ENCODE data around the gene OAT. TPM values are rescaled to one million over a fixed set of nuclear protein-coding genes. Genes with fewer than 3 reads are reported as not detected.

Gene OAT
- total RNA-seq, 2 donors from 2014 or later = 22.8 to 40.9 TPM

GRCh38 chr10:124378271-124378670 lies 40.5 kb downstream of the OAT start:
- 55 to 65% methylated on average over 6 to 7 of the region's 7 CpGs for WGBS, 2 donors
- Histone ChIP-seq H3K4me3 (no peak overlapping the region), H3K27me3 (no peaks in the 10 kb centered on the region), H3K4me1 (no peaks in the 10 kb centered on the region), H3K27ac (no peak overlapping the region), H3K9me3 (no peaks in the 10 kb centered on the region), H3K36me3 (replicated peaks in 1 of 2; ENCODE audit: insufficient read depth in 1 of 2, low read depth in 2 of 2) (no peaks in the 10 kb centered on the region)
- DNase-seq = no peak
- intact Hi-C loops (cut with DNase I) = no loop called here
- ATAC-seq = no peak
- TF ChIP-seq POLR2A (IDR thresholded peaks at IDR 0.05) = no peak

DNA sequence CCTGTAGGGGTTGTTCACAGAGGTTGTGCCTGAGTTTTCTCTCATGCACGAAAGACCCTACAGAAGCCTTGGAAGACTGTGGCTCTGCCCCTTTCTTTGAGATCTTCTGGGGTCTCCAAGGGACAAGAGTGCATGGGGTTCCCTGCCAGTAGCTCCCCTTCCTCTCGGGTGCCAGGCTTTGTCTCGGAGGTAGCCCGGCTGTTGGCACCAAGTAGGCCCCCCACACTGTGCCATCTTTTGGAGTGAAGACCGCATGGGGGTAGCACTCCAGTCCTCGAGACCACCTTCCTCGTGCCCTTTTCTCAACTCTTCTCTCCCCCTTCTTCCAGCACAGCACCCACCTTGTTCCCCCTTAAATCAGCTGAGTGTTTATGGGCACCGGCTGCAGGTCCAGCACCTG lies 41.6 kb downstream of the OAT start:
- H3K27me3 ChIP-seq = no peaks in the 10 kb centered on the region
- DNase-seq (no peak), ATAC-seq (no peak)
- TF ChIP-seq, protein P1, sequence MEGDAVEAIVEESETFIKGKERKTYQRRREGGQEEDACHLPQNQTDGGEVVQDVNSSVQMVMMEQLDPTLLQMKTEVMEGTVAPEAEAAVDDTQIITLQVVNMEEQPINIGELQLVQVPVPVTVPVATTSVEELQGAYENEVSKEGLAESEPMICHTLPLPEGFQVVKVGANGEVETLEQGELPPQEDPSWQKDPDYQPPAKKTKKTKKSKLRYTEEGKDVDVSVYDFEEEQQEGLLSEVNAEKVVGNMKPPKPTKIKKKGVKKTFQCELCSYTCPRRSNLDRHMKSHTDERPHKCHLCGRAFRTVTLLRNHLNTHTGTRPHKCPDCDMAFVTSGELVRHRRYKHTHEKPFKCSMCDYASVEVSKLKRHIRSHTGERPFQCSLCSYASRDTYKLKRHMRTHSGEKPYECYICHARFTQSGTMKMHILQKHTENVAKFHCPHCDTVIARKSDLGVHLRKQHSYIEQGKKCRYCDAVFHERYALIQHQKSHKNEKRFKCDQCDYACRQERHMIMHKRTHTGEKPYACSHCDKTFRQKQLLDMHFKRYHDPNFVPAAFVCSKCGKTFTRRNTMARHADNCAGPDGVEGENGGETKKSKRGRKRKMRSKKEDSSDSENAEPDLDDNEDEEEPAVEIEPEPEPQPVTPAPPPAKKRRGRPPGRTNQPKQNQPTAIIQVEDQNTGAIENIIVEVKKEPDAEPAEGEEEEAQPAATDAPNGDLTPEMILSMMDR (IDR thresholded peaks at IDR 0.05) = no peak
- no peak for TF ChIP-seq POLR2A (IDR thresholded peaks at IDR 0.05)
- no peaks in the 10 kb centered on the region for H3K9me3 ChIP-seq
- 63 to 72% methylated on average over 7 to 8 of the region's 8 CpGs for WGBS, 2 donors
- intact Hi-C loops (cut with DNase I) = no loop called here
- H3K27ac ChIP-seq = no peak overlapping the region
- H3K4me3 ChIP-seq = no peak overlapping the region
- H3K4me1 ChIP-seq = no peaks in the 10 kb centered on the region
- no peaks in the 10 kb centered on the region for H3K36me3 ChIP-seq (replicated peaks in 1 of 2; ENCODE audit: insufficient read depth in 1 of 2, low read depth in 2 of 2)

DNA sequence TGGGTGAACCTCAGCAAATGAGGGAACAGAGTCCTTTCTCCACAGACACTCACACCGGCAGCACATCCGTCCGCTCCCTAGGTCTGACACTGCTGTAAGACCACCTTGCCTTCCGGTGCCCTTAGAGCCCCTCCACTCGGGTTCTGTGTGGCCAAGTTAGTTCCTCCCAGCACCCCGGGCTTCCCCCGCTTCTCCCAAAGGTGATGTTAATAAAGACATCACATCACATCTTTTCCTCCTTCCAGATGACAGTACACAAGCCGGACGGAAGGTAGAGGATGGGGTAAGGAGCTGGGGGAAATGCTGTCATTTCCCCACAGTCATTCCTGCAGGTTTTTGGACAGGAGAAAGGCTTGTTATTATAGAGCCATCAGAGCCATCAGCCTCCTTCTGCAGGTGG lies 42.3 kb downstream of the OAT start:
- TF ChIP-seq, protein P1 (IDR thresholded peaks at IDR 0.05) = no peak
- no peak for TF ChIP-seq POLR2A (IDR thresholded peaks at IDR 0.05)
- intact Hi-C loops (cut with DNase I) = no loop called here
- Histone ChIP-seq H3K4me1 (no peaks in the 10 kb centered on the region), H3K9me3 (no peaks in the 10 kb centered on the region), H3K27ac (no peak overlapping the region), H3K27me3 (no peaks in the 10 kb centered on the region), H3K4me3 (no peak overlapping the region), H3K36me3 (replicated peaks in 1 of 2; ENCODE audit: insufficient read depth in 1 of 2, low read depth in 2 of 2) (no peaks in the 10 kb centered on the region)
- ATAC-seq = no peak
- WGBS, 2 donors = 68 to 84% methylated on average over 9 of the region's 9 CpGs
- DNase-seq = no peak

GRCh38 chr10:124375691-124376090 lies 43.0 kb downstream of the OAT start:
- Histone ChIP-seq H3K27me3 (no peaks in the 10 kb centered on the region), H3K36me3 (replicated peaks in 1 of 2; ENCODE audit: insufficient read depth in 1 of 2, low read depth in 2 of 2) (no peaks in the 10 kb centered on the region), H3K9me3 (no peaks in the 10 kb centered on the region), H3K27ac (no peak overlapping the region), H3K4me3 (no peak overlapping the region), H3K4me1 (no peaks in the 10 kb centered on the region)
- no peak for DNase-seq
- WGBS, 2 donors = 76 to 80% methylated on average over 7 to 11 of the region's 11 CpGs
- intact Hi-C loops (cut with DNase I) = no loop called here
- ATAC-seq = no peak
- TF ChIP-seq, protein P1 (IDR thresholded peaks at IDR 0.05) = no peak
- no peak for TF ChIP-seq POLR2A (IDR thresholded peaks at IDR 0.05)

- WGBS, 2 donors = 84% methylated on average over 5 of the region's 5 CpGs; no CpG with 5 or more reads in 1 of the 2 donors
- Histone ChIP-seq H3K27me3 (no peaks in the 10 kb centered on the region), H3K4me1 (no peaks in the 10 kb centered on the region), H3K9me3 (no peaks in the 10 kb centered on the region), H3K4me3 (no peak overlapping the region), H3K27ac (no peak overlapping the region), H3K36me3 (replicated peaks in 1 of 2; ENCODE audit: insufficient read depth in 1 of 2, low read depth in 2 of 2) (no peaks in the 10 kb centered on the region)
- TF ChIP-seq, protein P1 (IDR thresholded peaks at IDR 0.05) = no peak
- no peak for TF ChIP-seq POLR2A (IDR thresholded peaks at IDR 0.05)
- no peak for ATAC-seq
- no peak for DNase-seq
- intact Hi-C loops (cut with DNase I) = no loop called here
Observed at GRCh38 chr10:124375353-124375614, 43.4 kb downstream of the OAT start.
